Urothelium cell line (cell line): ENCODE data around the gene NOTO.
"Not testable (repeated sequence)": the region's sequence is repeated elsewhere in the genome, so short reads cannot be mapped to it uniquely, and the experiment has no call there.

Experiments
- DNase-seq: peaks from one replicate; pipeline ENCODE4 v3.0.0; 2011; ENCODE audit warnings: low spot score, mixed read lengths
- FAIRE-seq: peaks from 2 replicates; lab custom pipeline; 2011; peaks lifted over from hg19 to GRCh38; lab: Jason Lieb, UNC

NOTO gene

DNA sequence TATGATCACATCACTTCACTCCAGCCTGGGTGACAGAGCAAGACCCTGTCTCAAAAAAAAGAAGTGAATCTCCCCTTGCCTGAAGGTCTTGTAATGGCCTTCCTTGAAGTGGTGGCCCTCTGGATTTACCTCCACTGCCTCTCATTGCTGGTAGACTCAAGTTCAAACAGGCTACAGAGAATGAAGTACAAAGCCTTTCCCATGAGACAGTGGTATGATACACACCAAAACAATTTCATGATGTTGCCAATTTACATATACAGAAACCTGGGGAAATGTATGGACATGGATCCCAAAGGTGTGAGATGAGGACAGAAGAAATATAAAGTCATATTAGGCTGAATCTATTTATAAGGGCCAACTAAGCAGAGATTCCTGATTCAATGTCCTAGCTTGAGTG, 4.8 kb upstream of the NOTO start:
- DNase-seq = no peak
- FAIRE-seq = no peak

- FAIRE-seq = not testable (repeated sequence)
Measured at GRCh38 chr2:73200281-73200680, 2.1 kb upstream of the NOTO start.

DNA sequence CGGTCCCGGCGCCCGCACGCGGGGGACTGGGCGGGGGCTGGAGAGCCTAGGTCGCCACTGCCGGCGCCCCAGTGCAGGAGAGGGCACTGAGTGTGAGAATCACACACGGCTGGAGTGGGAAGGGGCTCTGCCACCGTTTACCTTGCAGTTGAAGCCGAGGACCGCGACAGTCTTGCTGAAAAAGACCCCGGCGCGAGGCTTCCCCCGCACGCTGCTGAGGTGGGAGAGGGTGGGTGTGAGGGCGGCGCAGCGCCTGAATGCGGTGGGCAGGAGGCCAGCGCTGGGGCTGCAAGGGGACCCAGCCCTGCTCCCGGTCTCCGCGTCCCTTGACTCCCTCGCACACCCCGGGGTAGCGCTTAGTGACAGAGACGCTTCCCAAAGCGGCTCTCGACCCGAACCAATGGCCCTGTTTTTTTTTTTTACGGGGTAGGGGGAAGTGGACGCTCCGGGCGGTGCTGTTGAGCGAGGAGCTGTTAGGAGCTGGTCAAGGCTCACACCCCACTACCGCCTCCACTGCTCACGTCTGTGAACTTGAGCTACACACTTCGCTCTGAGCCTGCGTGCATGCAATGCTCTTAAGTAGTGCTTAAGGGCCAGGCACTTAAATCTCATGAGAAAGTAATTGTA, 794 bp downstream of the NOTO start:
- no peak for DNase-seq

More at GRCh38 chr2:73200281-73200680, 2.1 kb upstream of the NOTO start:
- DNase-seq = not testable (repeated sequence)

GRCh38 chr2:73205611-73206010, 3.2 kb downstream of the NOTO start:
- no peak for FAIRE-seq
- DNase-seq = no peak

More for the DNA sequence above, 794 bp downstream of the NOTO start:
- FAIRE-seq = no peak

- no peak for DNase-seq
- FAIRE-seq = no peak
Measured at GRCh38 chr2:73208258-73208657, 5.9 kb downstream of the NOTO start.

- FAIRE-seq (no peak), DNase-seq (no peak)
Measured at GRCh38 chr2:73210019-73210418, 7.6 kb downstream of the NOTO start.

- DNase-seq = no peak
- no peak for FAIRE-seq
Measured at GRCh38 chr2:73210696-73211095, 8.3 kb downstream of the NOTO start.

GRCh38 chr2:73212098-73212447, 9.7 kb downstream of the NOTO start:
- DNase-seq = no peak
- no peak for FAIRE-seq

- FAIRE-seq (no peak), DNase-seq (peak; percentile 89)
Measured at GRCh38 chr2:73212448-73213176, 10.2 kb downstream of the NOTO start.

DNA sequence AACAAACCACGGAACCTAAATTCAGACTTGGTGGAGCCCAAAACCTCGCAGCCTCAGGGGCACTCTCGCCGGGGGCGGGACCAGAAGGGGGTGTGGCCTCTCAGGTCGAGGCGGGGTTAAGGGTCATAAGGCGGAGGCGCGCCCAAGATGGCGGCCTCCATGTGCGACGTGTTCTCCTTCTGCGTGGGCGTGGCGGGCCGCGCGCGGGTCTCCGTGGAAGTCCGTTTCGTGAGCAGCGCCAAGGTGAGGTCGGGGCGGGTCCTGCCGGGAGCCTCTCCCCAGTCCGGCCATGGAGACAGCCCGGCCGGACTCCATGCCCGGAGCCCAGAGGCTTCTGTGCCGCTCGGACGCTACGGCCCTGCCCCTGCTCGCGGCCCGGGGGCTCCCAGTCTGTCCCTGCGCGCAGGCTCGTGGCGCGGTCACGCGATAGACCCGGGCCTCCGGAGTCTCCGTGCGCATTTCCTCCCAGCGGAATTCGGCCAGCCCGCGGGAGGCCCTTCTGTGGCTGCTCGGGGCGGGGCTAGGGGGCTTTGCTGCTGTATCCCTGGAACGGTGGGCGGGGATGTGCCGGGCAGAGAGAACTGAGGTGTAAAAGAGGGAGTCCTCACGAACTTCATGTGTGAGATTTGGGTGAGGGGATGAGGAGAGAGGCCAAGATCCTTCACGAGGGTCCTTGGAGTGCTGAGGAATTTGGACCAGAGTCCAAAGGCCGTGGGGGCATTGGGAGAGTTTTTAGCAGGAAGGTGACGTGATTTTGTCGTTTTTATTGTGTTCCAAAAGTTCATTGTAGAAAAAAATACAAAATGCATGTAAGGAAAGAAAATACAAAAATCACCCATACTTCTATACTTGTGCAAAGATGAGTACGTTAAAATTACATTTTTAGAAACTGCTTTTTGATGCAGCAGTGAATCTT, 12.0 kb downstream of the NOTO start, which contains the start of gene SMYD5:
Gene SMYD5, plus strand, starts transcription at position 126 of the 916 bp plus-strand sequence. Its CDS starts 22 bp downstream, at position 148.
- DNase-seq (peak; percentile 95), FAIRE-seq (peak; percentile 81)

- no peak for DNase-seq
- no peak for FAIRE-seq
Measured at GRCh38 chr2:73215254-73215653, 12.9 kb downstream of the NOTO start.

DNA sequence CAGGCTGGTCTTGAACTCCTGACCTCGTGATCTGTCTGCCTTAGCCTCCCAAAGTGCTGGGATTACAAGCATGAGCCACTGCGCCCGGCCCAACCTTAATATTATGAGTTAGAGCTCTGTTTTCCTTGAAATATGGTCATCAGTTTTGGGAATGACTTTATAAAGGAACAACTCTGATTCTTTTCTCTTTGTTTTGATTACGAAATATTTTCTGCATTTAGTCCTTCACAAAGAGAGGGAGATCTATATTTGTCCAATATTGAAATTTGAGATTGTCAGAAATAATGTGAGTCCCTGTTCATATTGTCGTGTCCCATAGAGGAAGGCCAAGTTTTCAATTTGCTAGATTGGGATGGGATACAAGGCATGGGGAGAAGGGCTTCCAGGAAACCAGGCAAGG, 14.8 kb downstream of the NOTO start:
- DNase-seq = no peak
- FAIRE-seq = no peak

GRCh38 chr2:73217826-73218225, 15.5 kb downstream of the NOTO start:
- FAIRE-seq (no peak), DNase-seq (no peak)

GRCh38 chr2:73218298-73218697, 15.9 kb downstream of the NOTO start:
- no peak for DNase-seq
- FAIRE-seq = no peak

DNA sequence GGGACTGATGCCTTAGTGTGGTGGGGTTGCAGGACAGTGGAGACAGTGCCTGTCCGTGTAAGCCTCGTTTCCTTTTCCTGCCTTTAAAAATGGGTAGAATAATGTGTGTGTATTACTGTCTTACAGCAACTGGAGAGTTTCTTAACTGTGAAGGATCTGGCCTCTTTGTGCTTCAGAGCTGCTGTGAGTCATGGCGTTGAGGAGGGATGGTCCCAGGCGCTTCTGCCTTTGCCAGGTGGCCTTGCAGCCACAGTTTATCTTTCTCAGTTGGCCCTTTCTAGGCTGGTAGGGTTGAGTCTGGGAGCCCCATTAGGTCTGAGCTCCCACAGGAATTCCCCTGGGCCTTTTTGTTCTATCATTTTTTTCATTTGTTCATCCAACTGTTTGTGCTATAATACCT, 21.4 kb downstream of the NOTO start:
- FAIRE-seq (no peak), DNase-seq (no peak)

GRCh38 chr2:73225513-73226360, 23.4 kb downstream of the NOTO start:
- FAIRE-seq = no peak
- DNase-seq = no peak

DNA sequence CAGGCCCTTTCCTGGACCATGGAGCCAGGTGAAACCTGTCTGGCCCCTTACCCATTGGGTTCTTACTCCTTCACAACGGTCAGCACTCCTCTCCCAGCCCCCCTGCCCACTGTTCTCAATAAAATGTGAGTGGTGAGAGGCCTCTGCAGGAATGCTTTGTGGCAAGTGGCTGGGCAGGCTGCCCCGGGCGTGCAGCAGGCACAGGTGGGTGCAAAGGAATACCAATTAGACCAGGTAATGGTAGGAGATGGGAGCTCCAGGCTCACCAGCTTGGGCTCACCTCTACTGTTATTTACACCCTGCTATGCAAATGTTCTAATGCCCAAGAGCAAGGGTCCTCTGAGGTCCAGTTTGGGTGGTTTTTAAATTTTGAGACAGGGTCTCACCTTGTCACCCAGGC, 24.7 kb downstream of the NOTO start:
- FAIRE-seq = no peak
- DNase-seq = no peak

DNA sequence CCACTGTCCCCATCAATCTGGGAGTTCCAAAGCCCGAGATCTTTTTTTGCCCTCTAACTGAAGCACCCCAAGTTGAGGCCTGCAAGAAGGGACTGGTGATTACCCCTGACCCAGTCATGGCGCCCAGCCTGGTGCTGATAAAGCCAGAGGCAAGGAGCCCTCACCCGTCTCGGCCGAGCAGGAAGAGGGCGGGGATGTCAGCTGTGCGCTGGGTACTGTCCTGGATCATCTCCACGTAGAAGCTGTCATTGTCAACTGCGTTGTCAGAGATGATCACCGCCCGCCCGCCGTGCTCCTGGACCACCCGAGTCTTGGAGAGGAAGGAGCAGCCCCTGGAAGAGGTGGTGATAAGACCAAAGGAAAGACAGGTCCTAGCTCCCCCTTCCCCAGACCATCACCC, 26.3 kb downstream of the NOTO start:
- DNase-seq (no peak), FAIRE-seq (no peak)

- DNase-seq = peak; percentile 31
- FAIRE-seq = no peak
Measured at GRCh38 chr2:73232403-73233153, 30.2 kb downstream of the NOTO start.
